Loucy (cell line): Measurements from ENCODE around the gene BANF2.
A peak's percentile ranks its signal among the peaks of the same experiment; 100 is the strongest.

Experiments
- H2AFZ ChIP-seq: fragments of 200-600 bp; sonication (generic); 2 replicates; pipeline ENCODE4 v1.6.0; 2016; ENCODE audit warnings: antibody characterized with exemption, mild to moderate bottlenecking, low read length, moderate library complexity
- H3F3A ChIP-seq: fragments of 200-600 bp; 2 replicates; pipeline ENCODE4 v1.6.0; 2016; ENCODE audit warnings: antibody characterized with exemption, low read depth, mild to moderate bottlenecking
- H3K27me3 ChIP-seq: fragments of 200-600 bp; sonication (generic); 2 replicates; pipeline ENCODE4 v1.6.1; 2014; ENCODE audit warnings: low read length, mild to moderate bottlenecking; ENCODE audit not compliant: insufficient read depth, poor library complexity, severe bottlenecking
- H3K36me3 ChIP-seq: fragments of 200-600 bp; sonication (generic); 2 replicates; pipeline ENCODE4 v1.6.1; 2016; ENCODE audit warnings: low read length; ENCODE audit not compliant: insufficient read depth
- H3K4me1 ChIP-seq: fragments of 200-600 bp; sonication (generic); 2 replicates; pipeline ENCODE4 v1.5.1; 2014; ENCODE audit warnings: low read length, mild to moderate bottlenecking; ENCODE audit not compliant: insufficient read depth, poor library complexity, severe bottlenecking
- H3K4me2 ChIP-seq: fragments of 200-600 bp; sonication (generic); 2 replicates; pipeline ENCODE4 v1.6.0; 2014; ENCODE audit warnings: antibody characterized with exemption, low read length, low read depth, mild to moderate bottlenecking; ENCODE audit not compliant: poor library complexity, severe bottlenecking
- H3K4me3 ChIP-seq: fragments of 200-600 bp; sonication (generic); 2 replicates; pipeline ENCODE4 v1.5.1; 2014; ENCODE audit warnings: low read length, mild to moderate bottlenecking, mixed read lengths; ENCODE audit not compliant: poor library complexity, severe bottlenecking
- H3K79me2 ChIP-seq: fragments of 200-600 bp; sonication (generic); 2 replicates; pipeline ENCODE4 v1.6.1; 2014; ENCODE audit warnings: low read length; ENCODE audit not compliant: insufficient read depth
- H3K9ac ChIP-seq: fragments of 200-600 bp; sonication (generic); 2 replicates; pipeline ENCODE4 v1.6.0; 2014; ENCODE audit warnings: mild to moderate bottlenecking, low read depth, low read length, moderate library complexity; ENCODE audit not compliant: poor library complexity, severe bottlenecking
- H3K9me2 ChIP-seq: fragments of 200-600 bp; sonication (generic); replicated peaks from 2 replicates; pipeline ENCODE4 v1.6.1; 2016; ENCODE audit warnings: low read depth, low read length, mixed read lengths
- H3K9me3 ChIP-seq: fragments of 200-600 bp; sonication (generic); 2 replicates; pipeline ENCODE4 v1.6.1; 2014; ENCODE audit warnings: mild to moderate bottlenecking, antibody characterized with exemption, low read length, low read depth; ENCODE audit not compliant: insufficient read depth
- H4K20me1 ChIP-seq: fragments of 200-600 bp; sonication (generic); 2 replicates; pipeline ENCODE4 v1.6.0; 2014; ENCODE audit warnings: antibody characterized with exemption, low read length, mild to moderate bottlenecking; ENCODE audit not compliant: insufficient read depth, poor library complexity, severe bottlenecking
- EZH2phosphoT487 ChIP-seq: fragments of 200-600 bp; IDR thresholded peaks from 2 replicates; pipeline ENCODE4 v1.6.1; 2018; ENCODE audit warnings: antibody characterized with exemption, mild to moderate bottlenecking, moderate library complexity, borderline replicate concordance
- TF ChIP-seq, protein P1 (sequence below): fragments of 200-600 bp; sonication (generic); conservative IDR thresholded peaks from 2 replicates; pipeline ENCODE4 v1.5.1; 2014; ENCODE audit warnings: mild to moderate bottlenecking, antibody characterized with exemption, low read length

Gene BANF2

DNA sequence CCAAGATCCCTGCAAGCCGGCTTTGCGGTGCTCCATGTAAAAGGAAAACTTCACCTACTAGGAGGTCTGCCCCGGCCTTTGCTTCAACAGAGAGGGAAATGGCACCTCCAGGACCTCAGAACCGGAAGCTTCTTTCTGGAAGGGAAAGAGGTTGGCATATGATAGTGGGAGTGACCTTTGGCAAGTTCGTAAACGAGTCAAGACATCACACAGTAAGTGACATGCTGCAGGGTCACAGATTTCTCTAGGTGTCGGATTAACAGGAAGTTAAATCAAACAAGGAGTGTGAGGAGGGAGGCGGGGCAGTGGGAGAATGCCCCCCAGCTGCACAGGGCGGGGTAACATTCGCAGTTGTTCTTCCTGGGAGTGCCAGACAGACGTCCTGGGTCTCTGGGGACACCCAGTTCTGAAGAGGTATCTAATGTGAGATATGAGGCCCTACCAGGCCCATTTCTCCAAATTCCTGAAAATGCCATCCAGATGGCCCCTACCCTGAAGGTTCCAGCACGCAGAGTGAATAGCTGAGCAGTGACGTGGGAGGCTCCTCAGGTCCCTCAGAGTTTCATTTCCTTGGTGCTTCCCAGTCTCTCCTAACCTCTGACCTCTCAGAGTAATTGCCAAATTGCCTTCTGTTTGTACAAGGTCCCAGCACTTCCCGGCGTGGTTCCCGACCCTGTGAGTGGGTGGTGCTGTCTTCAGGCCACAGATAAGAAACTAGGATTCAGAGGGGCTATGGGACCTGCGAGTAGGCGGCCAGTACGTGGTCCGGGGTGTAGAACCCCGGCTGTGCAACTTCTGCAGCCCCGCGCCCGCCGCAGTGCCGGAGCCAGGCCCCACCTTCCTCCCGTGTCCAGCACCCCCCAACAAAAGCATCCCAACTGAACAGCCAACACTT lies 19.6 kb upstream of the BANF2 start:
- Histone ChIP-seq H3F3A (no peaks in the 10 kb centered on the region), H3K9ac (peak overlapping the region; percentile 82), H3K4me3 (peak overlapping the region; percentile 98), H3K4me1 (peaks cover 39% of the 10 kb centered on the region), H2AFZ (peak overlapping the region; percentile 51; the same call in 1 of the 2 replicates), H4K20me1 (peaks cover 50% of the 10 kb centered on the region), H3K36me3 (peaks cover 13% of the 10 kb centered on the region; the same call in 1 of the 2 replicates), H3K9me3 (no peaks in the 10 kb centered on the region), H3K4me2 (peak overlapping the region; percentile 89), H3K79me2 (peaks cover 58% of the 10 kb centered on the region), H3K9me2 (no peaks in the 10 kb centered on the region), H3K27me3 (no peaks in the 10 kb centered on the region)
- TF ChIP-seq EZH2phosphoT487 = no peak
- TF ChIP-seq, protein P1, sequence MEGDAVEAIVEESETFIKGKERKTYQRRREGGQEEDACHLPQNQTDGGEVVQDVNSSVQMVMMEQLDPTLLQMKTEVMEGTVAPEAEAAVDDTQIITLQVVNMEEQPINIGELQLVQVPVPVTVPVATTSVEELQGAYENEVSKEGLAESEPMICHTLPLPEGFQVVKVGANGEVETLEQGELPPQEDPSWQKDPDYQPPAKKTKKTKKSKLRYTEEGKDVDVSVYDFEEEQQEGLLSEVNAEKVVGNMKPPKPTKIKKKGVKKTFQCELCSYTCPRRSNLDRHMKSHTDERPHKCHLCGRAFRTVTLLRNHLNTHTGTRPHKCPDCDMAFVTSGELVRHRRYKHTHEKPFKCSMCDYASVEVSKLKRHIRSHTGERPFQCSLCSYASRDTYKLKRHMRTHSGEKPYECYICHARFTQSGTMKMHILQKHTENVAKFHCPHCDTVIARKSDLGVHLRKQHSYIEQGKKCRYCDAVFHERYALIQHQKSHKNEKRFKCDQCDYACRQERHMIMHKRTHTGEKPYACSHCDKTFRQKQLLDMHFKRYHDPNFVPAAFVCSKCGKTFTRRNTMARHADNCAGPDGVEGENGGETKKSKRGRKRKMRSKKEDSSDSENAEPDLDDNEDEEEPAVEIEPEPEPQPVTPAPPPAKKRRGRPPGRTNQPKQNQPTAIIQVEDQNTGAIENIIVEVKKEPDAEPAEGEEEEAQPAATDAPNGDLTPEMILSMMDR = no peak

DNA sequence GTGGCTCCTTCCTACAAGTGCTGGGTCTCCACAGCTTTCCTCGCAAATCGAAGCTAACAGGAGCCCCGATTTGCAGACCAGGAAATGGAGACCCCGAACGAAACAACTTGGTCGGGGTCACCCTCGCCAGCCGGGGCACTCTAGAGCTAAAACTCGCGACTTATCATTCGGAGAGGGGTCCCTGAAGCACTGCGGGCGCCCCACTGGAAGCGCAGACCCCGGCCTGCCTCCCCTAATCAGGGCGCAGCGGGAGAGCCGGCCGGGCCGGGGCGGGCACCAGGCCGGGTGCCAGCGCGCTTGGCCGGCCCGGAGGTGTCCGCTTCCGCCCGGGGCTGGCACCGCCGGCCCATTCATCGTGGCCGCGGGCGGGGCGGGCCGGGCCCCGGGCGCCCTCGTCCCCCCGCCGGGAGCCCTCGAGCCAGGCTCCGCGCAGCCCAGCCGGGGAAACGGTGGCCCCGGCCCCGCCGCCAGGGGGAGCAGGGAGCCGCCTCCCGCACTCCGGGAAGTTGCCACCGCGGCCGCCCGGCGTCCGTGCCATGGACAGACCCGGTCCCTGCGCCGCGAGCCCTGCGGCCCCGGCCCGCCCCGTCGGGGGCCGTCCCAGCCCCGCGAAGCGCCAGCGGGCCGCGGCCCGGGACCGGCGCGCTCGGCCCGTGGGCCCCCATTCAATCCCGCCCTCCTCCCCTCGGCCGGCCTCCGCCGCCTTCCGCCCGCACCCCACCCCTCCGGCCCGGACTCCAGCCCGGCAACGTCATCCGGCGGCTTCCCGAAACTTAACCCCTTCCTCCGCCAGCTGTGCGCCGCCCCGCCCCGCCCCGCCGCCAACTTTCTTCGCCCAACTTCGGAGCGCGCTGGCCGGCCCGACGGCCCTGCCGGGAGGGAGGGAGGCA lies 18.7 kb upstream of the BANF2 start:
- no peaks in the 10 kb centered on the region for H3K9me2 ChIP-seq
- peak overlapping the region; percentile 63; the same call in 1 of the 2 replicates for H2AFZ ChIP-seq

DNA sequence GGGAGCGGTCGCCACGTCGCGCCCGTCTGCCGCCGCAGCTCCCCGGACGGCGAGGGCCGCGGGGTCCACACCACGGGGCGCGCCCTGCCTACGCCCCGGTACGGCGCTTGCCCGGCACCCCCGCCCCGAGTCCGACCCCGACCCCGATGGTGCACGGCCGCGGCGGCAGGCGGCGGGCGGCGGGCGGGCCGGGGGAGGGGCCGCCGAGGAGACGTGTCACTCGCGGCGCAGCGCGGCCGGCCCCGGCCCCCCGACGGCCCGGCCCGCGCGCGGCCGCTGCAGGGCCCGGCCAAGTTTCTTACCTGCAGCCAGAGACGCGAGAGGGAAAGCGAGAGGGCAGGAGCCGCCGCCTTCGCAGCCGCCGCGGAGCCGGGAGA lies 18.1 kb upstream of the BANF2 start:
- H2AFZ ChIP-seq = peak overlapping the region; percentile 63; the same call in 1 of the 2 replicates
- no peak overlapping the region for H3K4me2 ChIP-seq

More for the DNA sequence above, 18.7 kb upstream of the BANF2 start:
- Histone ChIP-seq H3K4me2 (peak overlapping the region; percentile 89), H3K9ac (peak overlapping the region; percentile 82), H4K20me1 (peaks cover 42% of the 10 kb centered on the region), H3F3A (no peaks in the 10 kb centered on the region), H3K36me3 (peaks cover 13% of the 10 kb centered on the region; the same call in 1 of the 2 replicates), H3K4me1 (peaks cover 35% of the 10 kb centered on the region), H3K4me3 (peak overlapping the region; percentile 98), H3K9me3 (no peaks in the 10 kb centered on the region), H3K79me2 (peaks cover 49% of the 10 kb centered on the region), H3K27me3 (no peaks in the 10 kb centered on the region)
- no peak for TF ChIP-seq EZH2phosphoT487
- TF ChIP-seq, protein P1 = peak; percentile 23; the same call in 1 of the 2 replicates

More for the DNA sequence above, 18.1 kb upstream of the BANF2 start:
- Histone ChIP-seq H3K9ac (no peak overlapping the region), H3K4me1 (peaks cover 35% of the 10 kb centered on the region), H3K9me3 (no peaks in the 10 kb centered on the region), H3K79me2 (peaks cover 43% of the 10 kb centered on the region), H3K27me3 (no peaks in the 10 kb centered on the region), H4K20me1 (peaks cover 36% of the 10 kb centered on the region), H3K36me3 (peaks cover 7% of the 10 kb centered on the region; the same call in 1 of the 2 replicates), H3F3A (no peaks in the 10 kb centered on the region), H3K4me3 (peak overlapping the region; percentile 98), H3K9me2 (no peaks in the 10 kb centered on the region)
- TF ChIP-seq, protein P1 = no peak
- TF ChIP-seq EZH2phosphoT487 = no peak
